Psoas muscle (tissue), 8 donors: ENCODE results near the gene CDKAL1. TPM values are rescaled to one million over a fixed set of nuclear protein-coding genes. Genes with fewer than 3 reads are reported as not detected.

Experiments
- ATAC-seq, 4 donors: fragments of 200-7000 bp; cut with Tn5 transposase; one replicate each; pipeline ENCODE4 v1.9.1; 2020; ENCODE audit warnings: moderate library complexity in 3 of 4, mild to moderate bottlenecking in 2 of 4
- DNase-seq, 2 donors: peaks; one replicate each; pipeline ENCODE4 v3.0.0-alpha.2; 2020
- H3K27ac ChIP-seq: fragments of 200-600 bp; one replicate; pipeline ENCODE4 v1.8.0; 2022
- H3K27me3 ChIP-seq, 3 donors: fragments of 200-600 bp in 1 of 3; one replicate each; pipeline versions ENCODE4 v1.6.1 to v1.8.0; 2013 to 2022; ENCODE audit warnings: low read length in 2 of 3, mild to moderate bottlenecking in 2 of 3, moderate library complexity in 1 of 3; ENCODE audit not compliant: insufficient read depth in 3 of 3
- H3K36me3 ChIP-seq, 2 donors: fragments of 200-600 bp in 1 of 2; one replicate each; pipeline versions ENCODE4 v1.6.1 to v1.8.0; 2013 to 2022; ENCODE audit warnings: low read depth in 1 of 2, mild to moderate bottlenecking in 1 of 2, moderate library complexity in 1 of 2; ENCODE audit not compliant: insufficient read depth in 1 of 2
- H3K4me1 ChIP-seq: fragments of 200-600 bp; one replicate; pipeline ENCODE4 v1.8.0; 2022
- H3K4me3 ChIP-seq: fragments of 200-600 bp; one replicate; pipeline ENCODE4 v1.8.0; 2022; ENCODE audit warnings: mild to moderate bottlenecking
- H3K9me3 ChIP-seq: fragments of 200-600 bp; one replicate; pipeline ENCODE4 v1.8.0; 2022
- CTCF ChIP-seq: fragments of 200-600 bp; IDR thresholded peaks from one replicate; pipeline ENCODE4 v1.8.0; 2022; ENCODE audit warnings: antibody characterized with exemption
- WGBS, 3 donors: extraction: QIAGEN DNeasy Blood & Tissue Kit; methylation state at CpG; one replicate each; pipeline versions ENCODE4 v1.1.6 to v1.1.7; 2013; 5-methylcytosine and 5-hydroxymethylcytosine counted together
- intact Hi-C, 2 donors: fragments of 100-400 bp; cut with DNase I; formaldehyde crosslinking; loops; one replicate each; pipeline versions ENCODE4 v1.11.0 to v1.14.2; 2022
- polyA plus RNA-seq, 3 donors: library from polyadenylated mRNA; stranded (reverse); fragments of 200-250 nt; gene quantifications; one replicate each; pipeline ENCODE4 v1.2.3, GENCODE V29; 2013
- total RNA-seq, 4 donors: library from RNA; stranded (reverse); fragmentation: NEBNext Ultra II Directional in 2 of 4; extraction: Animal tissue kit (Norgen Biotek cat#: 25700) in 2 of 4; gene quantifications; one replicate each; pipeline versions ENCODE4 v1.2.1 to v1.2.4, GENCODE V29; 2021 to 2023
- donor health status: healthy with polysubstance abuse.
- donor health status: DM: no; HTN: no; CAD: no; lungs with moderate emphysema.
- donor health status: Bipolar disorder and iron deficiency.
- donor health status: healthy.
- donor health status: DM: yes; HTN: yes; CAD: no.
- donor health status: DM: no; HTN: no; CAD: no.
- donor health status: DM: no; HTN: no; CAD: no.
- donor health status: DM: yes; HTN: yes; CAD: no.

The CDKAL1 gene
- total and polyA plus RNA-seq, 7 donors: 4.5 to 16.1 (median 12.9) TPM

- 79 to 82% (median 80%) methylated on average over 2 of the region's 2 CpGs for WGBS, 3 donors
- intact Hi-C loops: no loop called here
- H3K4me3 ChIP-seq: no peak overlapping the region
- no peak for TF ChIP-seq CTCF
- peaks cover 5 to 13% of the 10 kb centered on the region in 2 donors for H3K36me3 ChIP-seq
- no peaks in the 10 kb centered on the region for H3K27me3 ChIP-seq
- H3K27ac ChIP-seq: no peak overlapping the region
- H3K4me1 ChIP-seq: no peaks in the 10 kb centered on the region
- no peak for ATAC-seq
- H3K9me3 ChIP-seq: no peaks in the 10 kb centered on the region
- DNase-seq: no peak
These were observed 420.9 kb downstream of the CDKAL1 start for GRCh38 chr6:20955131-20955530.

GRCh38 chr6:20955751-20956150 is 421.5 kb downstream of the CDKAL1 start:
- 96 to 97% (median 97%) methylated on average over 4 of the region's 4 CpGs for WGBS, 3 donors
- H3K4me3 ChIP-seq: no peak overlapping the region
- TF ChIP-seq CTCF: no peak
- DNase-seq: no peak
- H3K9me3 ChIP-seq: no peaks in the 10 kb centered on the region
- H3K36me3 ChIP-seq: peaks cover 5 to 13% of the 10 kb centered on the region in 2 donors
- ATAC-seq: no peak
- intact Hi-C loops: no loop called here
- no peaks in the 10 kb centered on the region for H3K4me1 ChIP-seq
- no peak overlapping the region for H3K27ac ChIP-seq
- no peaks in the 10 kb centered on the region for H3K27me3 ChIP-seq

GRCh38 chr6:20960067-20960466 is 425.8 kb downstream of the CDKAL1 start:
- peaks cover 5 to 13% of the 10 kb centered on the region in 2 donors for H3K36me3 ChIP-seq
- no peak for TF ChIP-seq CTCF
- no peaks in the 10 kb centered on the region for H3K4me1 ChIP-seq
- H3K27me3 ChIP-seq: no peaks in the 10 kb centered on the region
- 72 to 96% (median 88%) methylated on average over 5 of the region's 5 CpGs for WGBS, 3 donors
- intact Hi-C loops: no loop called here
- no peak for ATAC-seq
- DNase-seq: no peak
- no peak overlapping the region for H3K4me3 ChIP-seq
- H3K9me3 ChIP-seq: no peaks in the 10 kb centered on the region
- H3K27ac ChIP-seq: no peak overlapping the region

- DNase-seq: no peak
- Histone ChIP-seq H3K9me3 (no peaks in the 10 kb centered on the region), H3K36me3 (no peaks in the 10 kb centered on the region), H3K27me3 (no peaks in the 10 kb centered on the region), H3K27ac (no peak overlapping the region), H3K4me3 (no peak overlapping the region), H3K4me1 (no peaks in the 10 kb centered on the region)
- intact Hi-C loops: no loop called here
- ATAC-seq: no peak
- no peak for TF ChIP-seq CTCF
- 67 to 82% (median 80%) methylated on average over 2 of the region's 2 CpGs for WGBS, 3 donors
These were observed 431.0 kb downstream of the CDKAL1 start for GRCh38 chr6:20965276-20965675.

GRCh38 chr6:20965915-20966314 is 431.7 kb downstream of the CDKAL1 start:
- WGBS, 3 donors: 87 to 95% (median 94%) methylated on average over 5 of the region's 5 CpGs
- intact Hi-C loops: no loop called here

More at GRCh38 chr6:20965915-20966314, 431.7 kb downstream of the CDKAL1 start:
- TF ChIP-seq CTCF: no peak
- Histone ChIP-seq H3K27ac (no peak overlapping the region), H3K27me3 (no peaks in the 10 kb centered on the region), H3K36me3 (no peaks in the 10 kb centered on the region), H3K4me3 (no peak overlapping the region), H3K4me1 (no peaks in the 10 kb centered on the region), H3K9me3 (no peaks in the 10 kb centered on the region)
- ATAC-seq (no peak), DNase-seq (no peak)
